ENCODE measurements around the gene GPR153.

Gene GPR153

DNA sequence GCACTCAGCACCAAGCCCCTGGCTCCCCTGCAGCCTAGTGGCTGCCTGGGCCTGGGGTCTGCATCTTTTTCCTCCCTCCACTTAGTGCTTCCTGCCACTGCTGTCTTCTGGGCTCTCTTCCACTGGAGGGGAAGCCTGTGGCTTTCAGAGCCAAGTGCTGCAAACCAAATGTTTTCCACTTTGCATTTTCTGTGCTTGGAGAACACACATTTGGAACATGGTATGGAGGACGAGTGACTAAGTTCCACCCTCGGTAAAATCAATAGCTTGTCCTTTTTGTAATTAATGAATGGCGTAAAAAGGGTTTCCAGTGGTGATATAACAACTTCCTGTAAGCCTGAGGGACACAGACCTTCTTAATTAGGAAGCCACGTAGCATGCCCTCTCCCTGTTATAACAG is 10.1 kb upstream of the GPR153 start:
- in situ Hi-C loops (cut with MboI; ENCODE audit: low sequenced_read_pairs): loop anchor here (25.0 kb wide), 1 partner anchor 141 kb away; the partner anchor contains the start of genes ESPN and HES2

DNA sequence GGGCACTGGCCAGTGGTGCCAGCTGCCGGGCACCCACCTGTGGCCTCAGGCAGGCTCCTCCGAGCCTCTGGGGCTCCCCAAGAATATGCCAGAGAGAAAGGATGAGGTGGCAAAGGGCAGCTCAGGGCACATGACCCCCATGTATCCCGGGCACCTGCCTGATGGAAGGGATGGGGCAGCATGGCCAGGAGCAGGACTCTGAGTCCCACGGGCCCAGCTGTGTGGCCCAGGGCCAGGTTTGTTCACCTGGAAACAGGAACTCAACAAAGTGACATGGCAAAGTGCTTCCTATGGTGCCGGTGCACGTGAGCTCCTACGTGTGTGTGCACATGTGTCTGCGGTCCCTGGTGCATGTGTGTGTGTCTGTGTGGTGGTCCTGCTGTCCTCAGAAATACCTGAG is 9.5 kb upstream of the GPR153 start:
- in situ Hi-C loops (cut with MboI; ENCODE audit: low sequenced_read_pairs): loop anchor here (25.0 kb wide), 1 partner anchor 142 kb away; the partner anchor contains the start of genes ESPN and HES2

DNA sequence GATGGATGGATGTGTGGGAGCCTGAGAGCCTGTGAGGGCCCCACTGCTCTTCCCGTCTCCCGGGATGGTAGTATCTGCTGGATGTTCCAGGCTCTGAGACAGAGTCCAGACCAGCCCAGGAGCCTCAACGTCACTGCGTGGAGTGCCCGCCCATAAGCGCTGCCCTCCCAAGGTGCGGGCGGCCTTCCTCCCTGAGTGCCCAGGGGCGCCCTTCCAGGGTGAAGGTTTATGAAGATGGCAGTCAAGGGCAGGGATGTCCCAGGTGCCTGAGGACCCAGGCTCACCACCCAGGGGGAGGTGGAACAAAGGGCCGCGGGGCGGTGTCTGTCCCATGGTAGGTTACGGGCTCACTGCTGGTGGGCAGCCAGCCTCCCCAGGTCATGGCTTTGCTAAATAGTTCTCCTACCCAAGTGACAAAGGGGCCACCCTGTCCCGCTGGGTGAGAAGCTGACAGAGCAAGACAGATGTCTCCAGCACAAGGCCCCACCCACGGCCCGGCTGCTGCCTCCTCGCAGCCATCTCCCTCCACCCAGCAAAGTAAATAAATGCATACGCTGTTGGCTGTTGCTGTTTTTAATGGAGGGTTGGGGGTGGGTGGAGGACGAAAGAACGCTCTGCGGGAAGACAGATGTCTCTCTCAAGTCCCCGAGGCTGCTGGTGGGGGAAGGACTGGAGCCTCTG is 9.0 kb upstream of the GPR153 start:
- in situ Hi-C loops (cut with MboI; ENCODE audit: low sequenced_read_pairs): loop anchor here (25.0 kb wide), 1 partner anchor 142 kb away; the partner anchor contains the start of genes ESPN and HES2

DNA sequence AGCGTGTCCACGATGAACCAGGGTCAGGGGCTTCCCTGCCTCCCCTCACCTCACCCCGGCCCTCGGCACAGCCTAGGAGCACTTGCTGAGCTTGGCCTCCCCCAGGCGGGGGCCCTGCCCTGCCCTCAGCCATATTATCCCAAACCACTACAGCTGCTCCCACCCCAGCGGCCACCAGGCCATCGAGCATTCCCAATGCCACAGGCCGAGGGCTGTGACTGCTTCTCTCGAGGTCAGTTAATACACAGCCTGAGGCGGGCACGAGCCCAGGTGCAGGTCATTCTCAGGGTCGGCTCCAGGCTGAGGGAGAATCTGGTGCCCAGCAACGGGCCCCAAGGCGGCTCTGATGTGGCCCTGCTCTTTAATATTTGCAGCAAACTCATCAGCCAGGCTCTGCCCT is 8.4 kb upstream of the GPR153 start:
- in situ Hi-C loops (cut with MboI; ENCODE audit: low sequenced_read_pairs): loop anchor here (25.0 kb wide), 1 partner anchor 143 kb away; the partner anchor contains the start of genes ESPN and HES2

DNA sequence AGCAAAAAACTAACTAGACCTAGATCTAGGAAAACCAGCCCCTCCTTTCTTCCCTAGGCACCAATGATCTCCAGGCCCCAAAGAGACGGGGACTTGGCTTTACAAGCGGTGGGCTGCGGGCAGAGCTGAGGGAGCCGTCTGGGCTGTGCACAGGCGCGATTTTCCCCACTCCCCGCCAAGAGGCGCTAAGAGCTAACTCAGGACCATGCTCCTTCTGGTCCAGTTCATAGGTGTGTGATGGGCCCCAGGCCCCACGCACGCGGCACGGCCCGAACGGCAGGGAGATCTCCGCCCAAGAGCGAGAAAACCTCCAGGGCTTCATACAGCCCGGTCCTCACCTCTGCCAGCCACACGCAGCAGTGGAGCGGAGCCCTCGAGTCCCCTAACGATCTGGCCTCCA is 7.5 kb upstream of the GPR153 start:
- in situ Hi-C loops (cut with MboI; ENCODE audit: low sequenced_read_pairs): loop anchor here (25.0 kb wide), 1 partner anchor 144 kb away; the partner anchor contains the start of genes ESPN and HES2

DNA sequence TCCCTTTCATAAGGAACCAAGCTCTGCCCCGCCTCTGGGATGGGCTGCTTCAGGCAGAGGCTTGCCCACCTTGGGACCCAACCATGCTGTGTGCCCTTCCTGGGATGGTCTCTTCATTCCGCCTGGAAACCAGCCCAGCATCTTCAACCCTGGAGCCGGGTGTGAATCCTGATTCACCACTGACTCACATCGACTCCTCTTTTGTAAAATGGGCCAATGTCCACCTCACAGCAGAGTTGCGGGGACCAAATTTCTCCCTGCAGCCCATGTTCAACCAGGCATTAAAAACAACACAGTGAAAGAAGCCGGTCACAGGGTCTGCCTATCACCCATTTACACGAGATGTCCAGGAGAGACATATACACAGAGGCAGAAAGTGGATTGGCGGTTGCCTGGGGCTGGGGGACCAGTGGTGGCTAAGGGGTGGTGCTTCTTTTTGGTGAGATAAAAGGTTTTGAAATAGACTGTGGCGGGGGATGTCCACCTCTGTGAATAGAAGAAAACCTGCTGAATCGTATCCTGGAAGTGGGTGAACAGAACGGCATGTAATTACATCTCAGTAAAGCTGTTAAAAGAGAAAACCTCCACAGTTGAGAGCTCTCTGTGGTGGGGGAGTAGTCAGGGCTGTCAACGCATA is 6.9 kb upstream of the GPR153 start:
- in situ Hi-C loops (cut with MboI; ENCODE audit: low sequenced_read_pairs): loop anchor here (25.0 kb wide), 1 partner anchor 144 kb away; the partner anchor contains the start of genes ESPN and HES2

DNA sequence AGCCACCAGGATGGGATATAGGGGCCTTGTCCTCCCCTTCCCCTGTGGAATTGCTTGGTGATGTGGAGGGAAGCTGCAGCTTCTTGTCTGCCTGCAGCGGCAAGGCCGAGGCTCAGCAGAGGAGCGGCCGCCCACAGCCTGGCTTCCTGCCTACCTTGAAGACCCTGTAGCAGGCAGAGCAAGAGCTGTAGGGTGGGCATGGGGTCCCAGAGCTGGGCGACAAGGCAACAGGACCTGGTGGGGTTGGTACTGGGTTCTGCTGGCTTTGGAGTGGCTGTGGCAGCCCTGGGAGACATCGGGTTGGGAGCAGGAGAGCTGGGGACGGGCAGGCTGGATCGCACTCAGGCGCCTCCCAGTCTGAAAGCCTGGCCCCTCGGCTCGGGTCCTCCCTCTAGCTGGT is 5.7 kb upstream of the GPR153 start:
- in situ Hi-C loops (cut with MboI; ENCODE audit: low sequenced_read_pairs): loop anchor here (25.0 kb wide), 1 partner anchor 146 kb away; the partner anchor contains the start of genes ESPN and HES2

DNA sequence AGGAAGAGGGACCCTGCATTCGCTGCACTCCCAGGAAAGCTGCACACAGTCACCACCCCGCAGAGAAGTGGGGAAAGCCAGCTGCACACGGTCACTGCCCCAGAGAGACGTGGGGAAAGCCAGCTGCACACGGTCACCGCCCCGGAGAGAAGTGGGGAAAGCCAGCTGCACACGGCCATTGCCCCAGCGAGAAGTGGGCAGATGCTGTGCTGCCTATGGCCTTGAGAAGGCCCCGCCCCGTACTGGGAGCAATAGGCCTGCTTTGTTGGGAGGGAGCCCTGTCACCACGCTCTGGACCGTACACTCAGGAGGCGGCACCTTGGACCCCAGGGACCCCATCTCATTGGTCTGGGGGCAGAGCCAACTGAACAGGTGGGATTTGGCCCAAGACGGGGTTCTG is 4.3 kb upstream of the GPR153 start:
- in situ Hi-C loops (cut with MboI; ENCODE audit: low sequenced_read_pairs): loop anchor here (25.0 kb wide), 1 partner anchor 147 kb away; the partner anchor contains the start of genes ESPN and HES2

DNA sequence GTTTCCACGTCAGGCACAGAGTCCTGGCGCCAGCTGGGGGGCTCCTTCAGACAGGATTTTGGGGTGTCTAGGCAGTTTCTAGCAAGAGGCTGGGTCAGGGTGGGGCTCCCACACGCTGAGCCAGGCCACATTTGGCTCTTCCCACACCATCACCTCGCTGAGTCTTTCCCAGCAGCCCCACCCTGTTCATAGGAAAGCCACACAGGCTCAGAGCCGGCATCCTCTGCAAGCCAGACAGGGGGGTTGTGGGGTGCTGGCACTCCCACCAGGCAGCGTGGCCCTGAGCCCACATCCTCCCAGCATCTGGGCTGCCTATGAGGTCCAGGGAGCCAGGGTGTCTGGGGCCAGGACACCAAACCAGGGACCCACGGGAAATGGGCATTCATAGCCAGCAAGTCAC is 2.8 kb upstream of the GPR153 start:
- in situ Hi-C loops (cut with MboI; ENCODE audit: low sequenced_read_pairs): loop anchor here (25.0 kb wide), 1 partner anchor 149 kb away; the partner anchor contains the start of genes ESPN and HES2

DNA sequence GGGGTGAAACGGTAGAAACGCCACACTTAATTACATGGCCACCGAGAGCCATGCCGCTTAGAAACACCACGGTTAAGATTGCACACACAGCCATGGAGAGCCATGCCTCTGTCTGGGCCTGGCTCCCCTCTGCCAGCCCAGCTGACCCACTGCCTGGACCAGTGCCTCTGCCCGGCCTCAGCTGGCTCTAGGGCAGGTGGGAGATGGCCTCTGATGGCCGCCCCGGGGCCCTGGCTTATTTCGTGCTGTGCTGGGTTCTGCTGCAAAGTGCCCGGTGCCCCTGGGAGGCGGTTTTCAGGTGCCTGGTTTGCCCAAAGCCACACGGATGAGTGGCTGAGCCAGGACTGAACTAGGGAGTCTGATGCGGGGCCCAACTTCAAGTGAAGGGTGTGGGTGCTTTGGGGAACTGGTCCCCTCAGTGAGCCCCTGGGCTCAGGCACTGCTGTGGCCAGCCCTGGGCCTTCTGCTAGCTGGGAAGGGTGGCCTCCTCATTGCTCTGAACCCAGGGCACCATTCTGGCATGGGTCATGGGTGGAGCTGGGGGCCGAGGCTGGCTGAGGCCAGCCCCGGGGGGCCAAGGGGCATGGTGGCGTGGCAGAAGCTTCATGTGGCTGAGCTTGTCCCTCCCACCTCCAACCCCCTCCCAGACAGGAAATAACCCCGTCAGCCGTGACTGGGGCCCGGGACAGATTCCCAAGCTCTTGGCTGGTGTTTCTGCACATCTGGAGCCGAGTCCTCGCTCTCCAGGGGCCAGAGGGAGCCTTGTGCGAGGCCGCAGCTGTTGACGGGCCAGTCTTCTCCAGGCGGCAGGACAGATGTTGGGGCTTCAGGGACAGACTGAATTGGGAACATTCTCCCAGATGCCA is 1.9 kb upstream of the GPR153 start:
- in situ Hi-C loops (cut with MboI; ENCODE audit: low sequenced_read_pairs): loop anchor here (25.0 kb wide), 1 partner anchor 150 kb away; the partner anchor contains the start of genes ESPN and HES2

DNA sequence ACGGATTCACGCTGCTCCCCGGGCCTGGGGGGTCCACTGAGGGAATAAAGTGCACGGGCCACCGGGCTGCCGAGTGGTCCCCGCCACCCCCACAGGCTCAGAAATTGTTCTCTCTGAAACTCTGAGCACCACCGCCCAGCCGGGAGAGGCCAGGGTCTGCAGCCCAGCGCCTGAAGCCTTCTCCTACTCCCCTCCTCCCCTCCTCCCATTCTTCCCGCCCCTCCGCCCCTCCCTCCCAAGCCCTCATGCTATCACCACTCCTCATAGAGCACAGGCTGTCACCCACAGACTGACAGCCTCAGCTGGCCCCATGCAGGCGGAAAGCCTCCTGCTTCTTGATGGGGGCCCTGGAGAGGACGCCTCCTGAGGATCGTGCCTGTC is 707 bp upstream of the GPR153 start:
- in situ Hi-C loops (cut with MboI; ENCODE audit: low sequenced_read_pairs): loop anchor here (25.0 kb wide), 1 partner anchor 151 kb away; the partner anchor contains the start of genes ESPN and HES2

DNA sequence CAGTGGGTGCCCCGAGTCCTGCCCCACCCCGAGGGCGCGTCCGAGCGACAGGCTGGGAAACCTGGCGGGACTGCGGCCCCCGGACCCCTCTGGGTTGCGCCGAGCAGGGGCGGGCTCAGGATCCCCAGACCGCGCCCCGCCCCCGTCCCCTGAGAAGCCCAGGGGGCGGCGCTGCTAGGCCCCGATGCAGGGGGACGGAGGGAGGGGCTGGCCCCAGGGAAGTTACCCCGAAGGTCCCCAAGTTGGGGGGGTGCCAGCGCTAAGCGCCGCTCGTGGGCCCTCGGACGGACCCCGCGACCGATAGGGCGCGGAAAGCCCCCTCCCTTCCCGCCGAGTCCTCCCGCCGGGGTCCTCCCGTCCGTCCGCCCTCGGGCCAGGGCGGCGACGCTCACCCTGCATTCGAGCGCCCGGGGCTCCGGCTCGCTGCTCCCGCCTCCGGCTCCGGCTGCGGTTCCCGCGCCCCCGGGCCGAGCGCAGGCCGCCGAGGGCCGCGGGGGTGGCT is 414 bp downstream of the GPR153 start:
- in situ Hi-C loops (cut with MboI; ENCODE audit: low sequenced_read_pairs): loop anchor here (25.0 kb wide), 1 partner anchor 152 kb away; the partner anchor contains the start of genes ESPN and HES2

DNA sequence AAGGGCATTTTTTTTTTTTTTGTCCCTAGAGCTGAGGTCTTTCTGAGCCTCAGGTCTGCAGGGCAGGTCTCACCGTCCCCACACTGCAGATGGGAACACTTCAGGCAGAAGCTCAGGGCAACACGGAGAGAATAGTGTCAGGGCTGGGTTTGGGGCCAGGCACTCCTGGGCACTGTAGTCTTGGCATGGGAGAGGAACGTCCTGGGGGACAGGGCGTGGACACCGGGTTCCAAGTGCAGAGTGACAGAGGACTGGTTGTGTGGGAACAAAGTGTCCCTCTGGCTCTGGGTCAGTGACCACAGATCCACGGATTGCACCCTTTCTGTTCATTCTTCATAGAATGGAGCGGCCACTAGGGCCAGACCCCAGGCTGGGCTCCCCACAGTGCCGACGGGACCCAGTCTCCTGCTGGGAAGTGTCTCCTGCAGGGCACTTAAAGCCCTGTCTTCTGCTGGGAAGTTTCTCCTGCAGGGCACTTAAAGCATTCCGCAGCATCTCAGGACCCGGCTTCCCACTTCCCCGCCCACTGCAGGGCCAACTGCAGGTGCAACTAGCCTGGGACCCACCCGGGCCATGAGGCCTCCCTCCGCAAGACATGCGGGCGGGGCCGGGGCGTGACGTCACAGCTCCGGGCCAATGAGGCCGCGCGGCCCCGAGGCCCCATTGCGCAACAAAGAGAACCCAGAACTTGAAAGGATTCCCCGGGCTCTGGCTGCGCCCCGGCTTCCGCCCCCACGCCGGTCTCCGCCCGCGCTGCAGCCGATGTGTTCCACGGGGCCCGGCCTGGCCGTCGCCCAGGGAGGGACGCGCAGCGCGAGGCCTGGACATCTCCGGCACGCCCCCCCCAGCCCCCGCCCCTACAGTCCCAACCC is 1.2 kb downstream of the GPR153 start:
- in situ Hi-C loops (cut with MboI; ENCODE audit: low sequenced_read_pairs): loop anchor here (25.0 kb wide), 1 partner anchor 153 kb away; the partner anchor contains the start of genes ESPN and HES2

DNA sequence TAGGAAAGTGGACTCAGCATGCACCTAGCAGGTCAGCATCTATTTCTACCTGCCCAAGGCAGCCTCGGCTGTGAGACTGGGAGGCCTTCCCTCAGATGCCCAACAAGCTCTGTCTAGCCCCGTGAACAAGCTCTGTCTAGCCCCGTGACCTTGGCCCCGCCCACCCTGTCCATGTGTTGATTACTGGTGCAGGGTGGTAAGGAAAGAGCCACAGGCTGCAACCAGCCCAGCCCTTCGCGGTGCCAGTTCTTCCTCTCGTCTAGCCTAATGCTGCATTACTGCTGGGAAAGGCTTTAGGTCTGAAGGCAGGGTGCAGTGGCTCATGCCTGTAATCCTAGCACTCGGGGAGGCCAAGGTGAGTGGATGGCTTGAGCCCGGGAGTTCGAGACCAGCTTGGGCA is 2.2 kb downstream of the GPR153 start:
- in situ Hi-C loops (cut with MboI; ENCODE audit: low sequenced_read_pairs): loop anchor here (25.0 kb wide), 1 partner anchor 154 kb away; the partner anchor contains the start of genes ESPN and HES2

DNA sequence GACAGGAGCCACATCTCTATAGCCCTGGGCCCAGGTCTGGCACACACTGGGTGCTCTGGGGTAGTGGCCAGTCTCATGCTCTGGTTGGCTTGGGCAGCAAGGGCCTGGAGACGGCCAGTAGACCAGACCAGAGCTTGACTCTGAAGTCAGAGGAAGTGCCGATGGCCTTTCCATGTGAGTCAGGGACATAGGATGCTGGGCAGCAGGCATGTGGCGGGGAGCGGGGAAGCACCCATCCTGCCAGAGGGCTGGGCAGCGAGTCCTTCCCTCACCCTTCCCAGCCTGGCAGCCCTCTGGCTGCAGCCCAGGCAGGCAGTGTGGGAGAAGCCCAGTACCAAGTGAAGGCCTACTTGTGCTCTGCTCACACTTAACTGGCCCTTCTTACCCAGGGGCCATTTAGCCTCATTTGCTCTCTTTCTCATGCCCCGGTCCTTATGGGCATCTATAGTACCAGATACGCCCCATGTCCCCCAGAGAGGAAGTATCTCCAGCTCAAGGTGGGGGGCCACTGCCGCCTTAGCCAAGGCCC is 3.3 kb downstream of the GPR153 start:
- in situ Hi-C loops (cut with MboI; ENCODE audit: low sequenced_read_pairs): loop anchor here (25.0 kb wide), 1 partner anchor 155 kb away; the partner anchor contains the start of genes ESPN and HES2

DNA sequence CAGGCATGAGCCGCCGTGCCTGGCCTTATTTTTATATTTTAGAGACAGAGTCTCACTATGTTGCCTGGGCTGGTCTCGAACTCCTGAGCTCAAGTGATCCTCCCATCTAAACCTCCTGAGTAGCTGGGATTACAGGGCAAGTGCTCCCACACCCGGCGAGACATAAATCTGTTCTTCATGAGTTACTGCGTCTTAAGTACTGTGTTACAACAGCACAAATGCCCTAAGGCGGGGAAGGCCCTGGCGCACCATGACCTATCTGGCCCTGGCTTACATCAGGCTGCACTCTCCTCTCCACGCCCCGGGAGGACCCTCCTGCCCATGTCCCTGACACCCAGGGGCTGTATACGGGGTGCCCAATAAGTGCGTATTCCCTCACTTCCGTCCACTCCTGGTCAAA is 4.3 kb downstream of the GPR153 start:
- in situ Hi-C loops (cut with MboI; ENCODE audit: low sequenced_read_pairs): loop anchor here (25.0 kb wide), 1 partner anchor 156 kb away; the partner anchor contains the start of genes ESPN and HES2

DNA sequence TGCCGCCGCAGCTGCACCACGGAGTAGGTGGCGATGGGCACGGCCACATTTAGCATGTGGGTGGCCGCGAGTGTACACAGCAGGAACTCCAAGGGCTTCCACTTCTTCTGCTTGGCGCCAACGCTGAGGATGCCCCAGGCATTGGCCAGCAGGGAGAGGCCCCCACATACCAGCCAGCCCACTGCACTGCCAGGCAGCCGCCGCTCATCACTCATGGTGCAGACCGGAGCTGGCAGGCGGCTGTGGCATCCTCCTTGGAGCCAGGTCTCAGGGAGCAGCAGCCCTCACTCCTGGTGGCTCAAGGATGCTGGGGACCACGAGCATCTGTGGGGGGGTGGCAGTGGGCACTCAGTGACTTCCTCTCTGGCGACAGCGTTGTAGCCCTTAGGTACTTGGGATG is 6.2 kb downstream of the GPR153 start:
- in situ Hi-C loops (cut with MboI; ENCODE audit: low sequenced_read_pairs): loop anchor here (25.0 kb wide), 1 partner anchor 158 kb away; the partner anchor contains the start of genes ESPN and HES2

DNA sequence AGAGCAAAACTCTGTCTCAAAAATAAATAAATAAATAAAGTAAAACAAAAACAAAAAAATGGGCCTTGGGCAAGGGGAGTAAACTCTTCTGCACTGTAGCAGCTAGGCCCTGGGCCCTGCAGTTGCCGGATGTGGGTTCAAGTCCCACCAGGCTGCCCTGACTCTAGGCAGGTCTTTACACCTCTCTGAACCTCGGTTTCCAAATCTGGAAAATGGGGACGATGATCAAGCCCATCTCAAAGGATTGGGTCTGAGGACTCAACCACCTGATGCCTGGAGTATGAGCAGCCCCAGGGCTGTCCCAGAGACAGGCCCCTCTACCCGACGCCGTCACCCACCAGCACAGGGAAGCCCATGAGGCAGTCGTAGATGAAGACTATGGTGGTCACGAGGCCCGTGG is 7.5 kb downstream of the GPR153 start:
- in situ Hi-C loops (cut with MboI; ENCODE audit: low sequenced_read_pairs): loop anchor here (25.0 kb wide), 1 partner anchor 159 kb away; the partner anchor contains the start of genes ESPN and HES2

DNA sequence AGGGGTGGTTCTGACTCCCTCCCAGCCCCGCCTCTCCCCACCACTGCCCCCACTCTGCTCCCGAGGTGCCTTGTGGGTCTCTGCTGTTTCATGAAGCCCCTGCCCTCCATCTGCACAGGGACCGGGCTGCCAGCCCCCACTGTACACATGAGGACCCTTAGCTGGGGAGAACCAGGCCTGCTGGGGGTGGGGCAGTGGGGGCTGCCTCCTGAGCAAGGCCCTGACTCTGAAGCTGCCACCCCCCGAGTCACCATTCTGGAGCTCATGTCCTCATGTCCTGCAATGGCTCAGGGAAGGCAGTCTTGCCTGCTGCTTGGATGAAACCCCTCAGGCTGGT is 8.6 kb downstream of the GPR153 start:
- in situ Hi-C loops (cut with MboI; ENCODE audit: low sequenced_read_pairs): loop anchor here (25.0 kb wide), 1 partner anchor 160 kb away; the partner anchor contains the start of genes ESPN and HES2
